Liver (tissue), 9 donors: ENCODE results near the gene SMYD3. TPM values are rescaled to one million over a fixed set of nuclear protein-coding genes. Genes with fewer than 3 reads are reported as not detected.

Experiments
- DNase-seq: peaks from one replicate; pipeline ENCODE4 v3.0.0-alpha.2; 2017; ENCODE audit warnings: low spot score
- H3K27ac ChIP-seq, 2 donors: one replicate each; pipeline ENCODE4 v1.7.0; 2013; ENCODE audit warnings: inconsistent platforms in 2 of 2, low read length in 2 of 2, control low read depth in 1 of 2, low read depth in 1 of 2, mild to moderate bottlenecking in 1 of 2
- H3K27me3 ChIP-seq, 4 donors: one replicate each; pipeline versions ENCODE4 v1.6.1 to v1.7.0; 2013; ENCODE audit warnings: low read length in 3 of 4, inconsistent platforms in 1 of 4, mild to moderate bottlenecking in 1 of 4, moderate library complexity in 1 of 4; ENCODE audit not compliant: control insufficient read depth in 4 of 4, insufficient read depth in 4 of 4
- H3K36me3 ChIP-seq, 4 donors: one replicate each; pipeline versions ENCODE4 v1.6.1 to v1.7.0; 2013; ENCODE audit warnings: low read length in 3 of 4, mild to moderate bottlenecking in 3 of 4, low read depth in 1 of 4, moderate library complexity in 1 of 4; ENCODE audit not compliant: control insufficient read depth in 4 of 4, insufficient read depth in 3 of 4
- H3K4me1 ChIP-seq, 4 donors: one replicate each; pipeline versions ENCODE4 v1.6.1 to v1.7.0; 2013; ENCODE audit warnings: low read length in 3 of 4, mild to moderate bottlenecking in 3 of 4, moderate library complexity in 1 of 4; ENCODE audit not compliant: control insufficient read depth in 4 of 4, insufficient read depth in 4 of 4
- H3K4me3 ChIP-seq, 3 donors: one replicate each; pipeline versions ENCODE4 v1.6.1 to v1.7.0; 2013; ENCODE audit warnings: low read length in 3 of 3, control low read depth in 1 of 3, low read depth in 1 of 3, mild to moderate bottlenecking in 1 of 3
- H3K9ac ChIP-seq, 2 donors: one replicate each; pipeline ENCODE4 v1.7.0; 2013; ENCODE audit warnings: low read length in 2 of 2, mild to moderate bottlenecking in 2 of 2, moderate library complexity in 2 of 2, control low read depth in 1 of 2, low read depth in 1 of 2
- H3K9me3 ChIP-seq, 4 donors: one replicate each; pipeline versions ENCODE4 v1.6.1 to v1.7.0; 2013; ENCODE audit warnings: low read length in 3 of 4; ENCODE audit not compliant: control insufficient read depth in 4 of 4
- EGR1 ChIP-seq, 2 donors: IDR thresholded peaks; 2 replicates each; pipeline ENCODE4 v1.6.1; 2016 to 2018; ENCODE audit warnings: antibody characterized with exemption in 2 of 2, low read depth in 2 of 2
- FOXA2 ChIP-seq: IDR thresholded peaks from 2 replicates; pipeline ENCODE4 v1.6.1; 2016; ENCODE audit warnings: antibody characterized with exemption
- GABPA ChIP-seq, 2 donors: IDR thresholded peaks in 1 of 2; conservative IDR thresholded peaks in 1 of 2; 2 replicates each; pipeline ENCODE4 v1.6.1; 2016; ENCODE audit warnings: antibody characterized with exemption in 2 of 2, mild to moderate bottlenecking in 1 of 2, moderate library complexity in 1 of 2
- JUND ChIP-seq, 2 donors: IDR thresholded peaks; 2 replicates each; pipeline ENCODE4 v1.6.1; 2016; ENCODE audit warnings: antibody characterized with exemption in 2 of 2
- NR2F2 ChIP-seq: IDR thresholded peaks from 2 replicates; pipeline ENCODE4 v1.6.1; 2016; ENCODE audit warnings: antibody characterized with exemption
- RAD21 ChIP-seq, 2 donors: IDR thresholded peaks; 2 replicates each; pipeline ENCODE4 v1.6.1; 2016; ENCODE audit warnings: antibody characterized with exemption in 2 of 2, mild to moderate bottlenecking in 2 of 2
- SP1 ChIP-seq: IDR thresholded peaks from 2 replicates; pipeline ENCODE4 v1.6.1; 2018; ENCODE audit warnings: antibody characterized with exemption, mild to moderate bottlenecking
- YY1 ChIP-seq: IDR thresholded peaks from 2 replicates; pipeline ENCODE4 v1.6.1; 2016; ENCODE audit warnings: antibody characterized with exemption, mild to moderate bottlenecking
- WGBS: extraction: QIAGEN DNeasy Blood & Tissue Kit; methylation state at CpG from one replicate; pipeline ENCODE4 v1.1.7; 2013; 5-methylcytosine and 5-hydroxymethylcytosine counted together
- polyA plus RNA-seq, 2 donors: library from polyadenylated mRNA; stranded (reverse) in 1 of 2; unstranded in 1 of 2; fragments of 200-250 nt in 1 of 2; fragments of >200 nt in 1 of 2; fragmentation: Nextera tagmentation in 1 of 2; extraction: Ambion mirVana in 1 of 2; gene quantifications; one replicate each; pipeline versions ENCODE4 v1.2.1 to v1.2.3, GENCODE V29; 2013 to 2015
- total RNA-seq, 2 donors: library from RNA; depleted of rRNA; stranded (reverse); fragments of >200 nt; gene quantifications; one replicate each; pipeline ENCODE4 v1.2.3, GENCODE V29; 2014
- TF ChIP-seq, protein P1 (sequence below): IDR thresholded peaks from 2 replicates; pipeline ENCODE4 v1.6.1; 2016; ENCODE audit warnings: antibody characterized with exemption
- TF ChIP-seq, protein P2 (sequence below): IDR thresholded peaks from 2 replicates; pipeline ENCODE4 v1.6.1; 2016; ENCODE audit warnings: antibody characterized with exemption, mild to moderate bottlenecking
- TF ChIP-seq, protein P3 (sequence below): IDR thresholded peaks from 2 replicates; pipeline ENCODE4 v1.6.1; 2016; ENCODE audit warnings: antibody characterized with exemption
- donor health status: healthy.
- donor health status: healthy.
- donor health status: healthy.
- donor health status: healthy.
- donor health status: healthy.

SMYD3 gene
- total and polyA plus RNA-seq, 4 donors = 3.1 to 9.1 (median 8.0) TPM

- 80% methylated on average over 10 of the region's 10 CpGs for WGBS
Observed at GRCh38 chr1:245999697-246000637, 507.1 kb downstream of the SMYD3 start.

DNA sequence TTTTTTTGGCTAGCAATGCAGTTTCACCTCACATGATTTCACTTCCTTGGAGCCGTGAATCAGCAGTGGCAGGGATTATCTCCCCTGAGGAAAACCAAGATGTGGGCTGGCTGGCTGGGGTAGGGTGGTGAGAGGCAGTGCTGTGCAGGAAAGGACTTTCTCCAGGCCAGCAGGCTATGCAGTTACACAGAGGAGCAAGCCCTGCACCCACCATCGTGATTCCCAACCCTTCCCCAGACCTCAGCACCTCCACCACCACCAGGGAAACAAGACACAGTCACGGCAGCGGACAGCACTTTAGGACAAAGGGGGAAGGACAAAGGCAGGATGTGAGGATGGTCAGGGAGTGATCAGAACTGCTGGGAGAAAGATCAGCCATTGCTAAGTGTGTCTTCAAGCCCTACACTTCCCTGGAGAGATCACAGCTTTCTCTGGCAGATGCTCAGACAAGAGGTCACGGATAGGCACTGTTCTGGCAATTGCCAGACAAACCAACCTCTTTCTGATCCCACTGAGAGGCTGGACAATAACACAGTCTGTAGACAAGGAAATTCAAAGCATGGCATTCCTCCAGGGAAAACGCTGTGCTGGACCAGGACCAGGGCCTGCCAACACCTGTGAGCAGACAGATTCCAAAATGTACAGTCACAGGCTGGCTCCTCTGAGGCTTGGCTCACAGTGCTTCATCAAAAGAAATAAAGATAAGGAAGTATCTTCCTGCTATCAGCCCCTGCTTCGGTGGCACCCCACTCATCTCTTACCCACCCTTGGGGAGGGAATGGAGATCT is 509.4 kb downstream of the SMYD3 start:
- H3K27ac ChIP-seq = no peak overlapping the region

More at GRCh38 chr1:245999697-246000637, 507.1 kb downstream of the SMYD3 start:
- DNase-seq = no peak
- Histone ChIP-seq H3K27ac (no peak overlapping the region), H3K9ac (no peak overlapping the region), H3K36me3 (no peaks in the 10 kb centered on the region), H3K4me3 (no peak overlapping the region), H3K9me3 (no peaks in the 10 kb centered on the region), H3K27me3 (no peaks in the 10 kb centered on the region), H3K4me1 (no peaks in the 10 kb centered on the region)
- TF ChIP-seq SP1 (no peak), JUND (IDR thresholded peaks at IDR 0.05) (no peak), YY1 (no peak)

More for the DNA sequence above, 509.4 kb downstream of the SMYD3 start:
- WGBS = 68% methylated on average over 7 of the region's 7 CpGs
- Histone ChIP-seq H3K4me1 (no peaks in the 10 kb centered on the region), H3K4me3 (no peak overlapping the region), H3K9ac (no peak overlapping the region), H3K9me3 (no peaks in the 10 kb centered on the region), H3K27me3 (no peaks in the 10 kb centered on the region), H3K36me3 (no peaks in the 10 kb centered on the region)
- TF ChIP-seq, protein P1, sequence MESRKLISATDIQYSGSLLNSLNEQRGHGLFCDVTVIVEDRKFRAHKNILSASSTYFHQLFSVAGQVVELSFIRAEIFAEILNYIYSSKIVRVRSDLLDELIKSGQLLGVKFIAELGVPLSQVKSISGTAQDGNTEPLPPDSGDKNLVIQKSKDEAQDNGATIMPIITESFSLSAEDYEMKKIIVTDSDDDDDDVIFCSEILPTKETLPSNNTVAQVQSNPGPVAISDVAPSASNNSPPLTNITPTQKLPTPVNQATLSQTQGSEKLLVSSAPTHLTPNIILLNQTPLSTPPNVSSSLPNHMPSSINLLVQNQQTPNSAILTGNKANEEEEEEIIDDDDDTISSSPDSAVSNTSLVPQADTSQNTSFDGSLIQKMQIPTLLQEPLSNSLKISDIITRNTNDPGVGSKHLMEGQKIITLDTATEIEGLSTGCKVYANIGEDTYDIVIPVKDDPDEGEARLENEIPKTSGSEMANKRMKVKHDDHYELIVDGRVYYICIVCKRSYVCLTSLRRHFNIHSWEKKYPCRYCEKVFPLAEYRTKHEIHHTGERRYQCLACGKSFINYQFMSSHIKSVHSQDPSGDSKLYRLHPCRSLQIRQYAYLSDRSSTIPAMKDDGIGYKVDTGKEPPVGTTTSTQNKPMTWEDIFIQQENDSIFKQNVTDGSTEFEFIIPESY = no peak
- TF ChIP-seq, protein P2, sequence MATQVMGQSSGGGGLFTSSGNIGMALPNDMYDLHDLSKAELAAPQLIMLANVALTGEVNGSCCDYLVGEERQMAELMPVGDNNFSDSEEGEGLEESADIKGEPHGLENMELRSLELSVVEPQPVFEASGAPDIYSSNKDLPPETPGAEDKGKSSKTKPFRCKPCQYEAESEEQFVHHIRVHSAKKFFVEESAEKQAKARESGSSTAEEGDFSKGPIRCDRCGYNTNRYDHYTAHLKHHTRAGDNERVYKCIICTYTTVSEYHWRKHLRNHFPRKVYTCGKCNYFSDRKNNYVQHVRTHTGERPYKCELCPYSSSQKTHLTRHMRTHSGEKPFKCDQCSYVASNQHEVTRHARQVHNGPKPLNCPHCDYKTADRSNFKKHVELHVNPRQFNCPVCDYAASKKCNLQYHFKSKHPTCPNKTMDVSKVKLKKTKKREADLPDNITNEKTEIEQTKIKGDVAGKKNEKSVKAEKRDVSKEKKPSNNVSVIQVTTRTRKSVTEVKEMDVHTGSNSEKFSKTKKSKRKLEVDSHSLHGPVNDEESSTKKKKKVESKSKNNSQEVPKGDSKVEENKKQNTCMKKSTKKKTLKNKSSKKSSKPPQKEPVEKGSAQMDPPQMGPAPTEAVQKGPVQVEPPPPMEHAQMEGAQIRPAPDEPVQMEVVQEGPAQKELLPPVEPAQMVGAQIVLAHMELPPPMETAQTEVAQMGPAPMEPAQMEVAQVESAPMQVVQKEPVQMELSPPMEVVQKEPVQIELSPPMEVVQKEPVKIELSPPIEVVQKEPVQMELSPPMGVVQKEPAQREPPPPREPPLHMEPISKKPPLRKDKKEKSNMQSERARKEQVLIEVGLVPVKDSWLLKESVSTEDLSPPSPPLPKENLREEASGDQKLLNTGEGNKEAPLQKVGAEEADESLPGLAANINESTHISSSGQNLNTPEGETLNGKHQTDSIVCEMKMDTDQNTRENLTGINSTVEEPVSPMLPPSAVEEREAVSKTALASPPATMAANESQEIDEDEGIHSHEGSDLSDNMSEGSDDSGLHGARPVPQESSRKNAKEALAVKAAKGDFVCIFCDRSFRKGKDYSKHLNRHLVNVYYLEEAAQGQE = no peak
- TF ChIP-seq FOXA2 (no peak), NR2F2 (no peak), GABPA (IDR thresholded peaks at IDR 0.05 in 1 of 2, conservative IDR thresholded peaks at IDR 0.05 in 1 of 2) (no peak), EGR1 (IDR thresholded peaks at IDR 0.05; ENCODE audit: low read depth in 2 of 2) (no peak), RAD21 (IDR thresholded peaks at IDR 0.05) (no peak)
- TF ChIP-seq, protein P3, sequence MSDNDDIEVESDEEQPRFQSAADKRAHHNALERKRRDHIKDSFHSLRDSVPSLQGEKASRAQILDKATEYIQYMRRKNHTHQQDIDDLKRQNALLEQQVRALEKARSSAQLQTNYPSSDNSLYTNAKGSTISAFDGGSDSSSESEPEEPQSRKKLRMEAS = no peak
- DNase-seq = no peak
